RPMI7951 (cell line): ENCODE data around the gene HEXIM2. TPM values are rescaled to one million over a fixed set of nuclear protein-coding genes. Genes with fewer than 3 reads are reported as not detected.
A peak's percentile ranks its signal among the peaks of the same experiment; 100 is the strongest.
"Not testable (repeated sequence)": the region's sequence is repeated elsewhere in the genome, so short reads cannot be mapped to it uniquely, and the experiment has no call there.

Experiments
- DNase-seq: peaks from one replicate; pipeline ENCODE4 v3.0.0-alpha.2; 2012; ENCODE audit warnings: low read depth
- total RNA-seq: library from RNA; depleted of rRNA; stranded (reverse); fragments of >200 nt; shearing (Covaris generic); gene quantifications from 2 replicates; pipeline ENCODE4 v1.2.3, GENCODE V29; 2014

The HEXIM2 gene
- total RNA-seq, 1 experiment from 2014 or later, result 11.3 TPM

DNA sequence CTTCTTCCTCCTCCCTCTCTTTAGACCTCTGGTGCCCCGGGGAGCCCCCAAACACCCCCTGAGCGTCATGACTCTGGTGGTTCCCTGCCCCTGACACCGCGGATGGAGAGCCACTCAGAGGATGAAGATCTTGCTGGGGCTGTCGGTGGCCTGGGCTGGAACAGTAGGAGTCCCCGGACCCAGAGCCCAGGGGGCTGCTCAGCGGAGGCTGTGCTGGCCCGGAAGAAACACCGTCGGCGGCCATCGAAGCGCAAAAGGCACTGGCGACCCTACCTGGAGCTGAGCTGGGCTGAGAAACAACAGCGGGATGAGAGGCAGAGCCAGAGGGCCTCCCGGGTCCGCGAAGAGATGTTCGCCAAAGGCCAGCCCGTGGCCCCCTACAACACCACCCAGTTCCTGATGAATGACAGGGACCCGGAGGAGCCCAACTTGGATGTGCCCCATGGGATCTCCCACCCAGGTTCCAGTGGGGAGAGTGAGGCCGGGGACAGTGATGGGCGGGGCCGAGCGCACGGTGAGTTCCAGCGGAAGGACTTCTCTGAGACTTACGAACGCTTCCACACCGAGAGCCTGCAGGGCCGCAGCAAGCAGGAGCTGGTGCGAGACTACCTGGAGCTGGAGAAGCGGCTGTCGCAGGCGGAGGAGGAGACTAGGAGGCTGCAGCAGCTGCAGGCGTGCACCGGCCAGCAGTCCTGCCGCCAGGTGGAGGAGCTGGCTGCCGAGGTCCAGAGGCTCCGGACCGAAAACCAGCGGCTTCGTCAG, 7.5 kb downstream of the HEXIM2 start:
- no peak for DNase-seq

- no peak for DNase-seq
These were observed 8.7 kb downstream of the HEXIM2 start for GRCh38 chr17:45170280-45170930.

DNA sequence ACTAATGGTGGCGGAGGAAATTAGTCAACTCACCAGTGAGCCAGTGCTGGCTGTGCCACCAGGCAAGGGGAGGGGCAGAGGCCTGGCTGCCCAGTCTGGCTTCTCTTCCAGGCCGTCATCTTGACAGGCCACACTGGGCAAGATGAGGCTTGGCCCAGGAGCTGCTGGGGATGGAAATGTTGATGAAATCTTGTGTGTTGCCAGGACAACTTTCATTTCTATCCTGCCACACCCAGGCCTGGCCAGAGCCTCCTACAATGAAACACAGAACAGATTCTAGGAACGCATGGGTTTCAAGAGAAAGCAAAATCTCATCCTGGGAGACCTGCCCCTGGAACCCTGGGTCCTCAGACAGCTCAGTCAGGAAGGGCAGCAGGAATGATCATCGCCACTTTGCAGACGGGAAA, 9.3 kb downstream of the HEXIM2 start:
- DNase-seq, result peak; percentile 85

GRCh38 chr17:45171338-45172231, 9.9 kb downstream of the HEXIM2 start:
- DNase-seq, result peak; percentile 48

- DNase-seq, result no peak
These were observed 10.5 kb downstream of the HEXIM2 start for GRCh38 chr17:45172232-45172540.

GRCh38 chr17:45172541-45173286, 11.0 kb downstream of the HEXIM2 start:
- DNase-seq, result peak; percentile 85

- DNase-seq, result no peak
These were observed 14.1 kb downstream of the HEXIM2 start for GRCh38 chr17:45175759-45176115.

GRCh38 chr17:45177563-45177962, 15.9 kb downstream of the HEXIM2 start:
- DNase-seq, result no peak

DNA sequence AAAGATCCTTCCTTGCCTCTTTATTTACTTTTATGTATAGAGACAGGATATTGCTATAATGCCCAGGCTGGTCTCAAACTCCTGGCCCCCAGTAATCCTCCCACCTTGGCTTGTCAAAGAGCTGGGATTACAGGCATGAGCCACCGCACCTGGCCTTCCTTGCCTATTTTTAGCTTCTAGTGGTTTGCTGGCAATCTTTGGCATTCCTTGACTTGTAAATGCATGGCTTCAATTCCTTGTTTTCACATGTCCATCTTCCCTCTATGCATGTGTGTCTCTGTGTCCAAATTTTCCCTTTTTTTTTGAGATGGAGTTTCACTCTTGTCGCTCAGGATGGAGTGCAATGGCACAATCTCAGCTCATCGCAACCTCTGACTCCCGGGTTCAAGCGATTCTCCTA, 22.5 kb downstream of the HEXIM2 start:
- no peak for DNase-seq

DNA sequence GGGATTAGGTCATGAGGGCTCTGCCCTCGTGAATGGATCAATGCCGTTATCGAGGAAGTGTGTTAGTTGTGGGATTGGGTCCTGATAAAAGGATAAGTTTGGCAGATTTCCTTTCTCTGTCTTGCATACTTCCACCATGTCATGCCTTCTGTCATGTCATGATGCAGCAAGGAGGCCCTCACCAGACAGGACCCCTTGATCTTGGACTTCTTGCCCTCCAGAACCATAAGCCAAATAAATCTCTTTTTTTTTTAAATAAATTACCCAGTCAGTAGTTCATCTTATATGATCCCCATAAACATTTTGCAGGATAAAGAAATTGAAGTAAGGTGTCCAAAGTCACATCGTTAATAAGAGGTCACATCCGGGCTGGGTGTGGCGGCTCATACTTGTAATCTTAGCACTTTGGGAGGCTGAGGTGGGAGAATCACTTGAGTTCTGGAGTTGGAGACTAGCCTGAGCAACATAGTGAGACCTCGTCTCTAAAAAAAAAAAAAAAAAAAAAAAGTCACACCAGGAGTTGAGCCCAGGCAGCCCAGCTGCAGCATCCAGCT, 25.2 kb downstream of the HEXIM2 start:
- no peak for DNase-seq

GRCh38 chr17:45189009-45189408, 27.3 kb downstream of the HEXIM2 start:
- DNase-seq, result no peak

- DNase-seq, result no peak
These were observed 29.0 kb downstream of the HEXIM2 start for GRCh38 chr17:45190503-45191255.

DNA sequence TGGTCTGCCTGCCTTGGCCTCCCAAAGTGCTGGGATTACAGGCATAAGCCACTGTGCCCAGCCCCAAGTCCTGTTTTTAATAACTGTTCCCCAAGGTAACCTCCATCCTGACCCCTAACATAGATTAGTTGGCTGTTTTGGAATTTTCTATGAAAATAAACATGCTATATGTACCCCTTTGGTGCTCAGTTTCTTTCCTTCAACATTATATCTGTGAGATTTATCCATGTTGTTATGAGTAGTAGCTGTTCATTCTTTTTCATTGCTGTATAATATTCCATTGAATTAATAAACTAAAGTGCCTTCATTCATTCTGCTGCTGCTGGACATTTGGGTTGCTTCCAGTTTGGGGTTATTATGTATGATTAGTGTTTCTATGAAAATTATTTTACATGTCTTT, 33.7 kb downstream of the HEXIM2 start:
- no peak for DNase-seq

DNA sequence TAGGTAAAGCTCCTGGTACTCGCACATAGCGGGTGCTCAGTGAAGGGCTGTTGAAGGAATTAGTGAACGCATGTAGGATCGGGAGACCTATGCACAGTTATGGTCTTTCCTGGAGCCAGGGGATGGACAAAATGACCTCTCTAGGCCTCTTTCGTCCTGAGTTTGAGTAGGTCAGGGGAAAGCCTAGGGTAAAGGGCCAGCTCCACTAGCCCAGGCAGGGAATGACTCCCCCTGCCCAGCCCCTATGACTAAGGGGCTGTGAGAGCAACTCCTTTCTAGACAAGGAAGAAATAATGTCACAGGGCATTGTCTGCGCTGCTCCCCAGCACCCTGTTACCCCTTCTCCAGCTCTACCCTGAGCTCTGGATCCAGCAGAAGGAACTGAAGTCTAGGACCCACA, 35.4 kb downstream of the HEXIM2 start:
- no peak for DNase-seq

- peak; percentile 81 for DNase-seq
These were observed 36.1 kb downstream of the HEXIM2 start for GRCh38 chr17:45197555-45198334.

DNA sequence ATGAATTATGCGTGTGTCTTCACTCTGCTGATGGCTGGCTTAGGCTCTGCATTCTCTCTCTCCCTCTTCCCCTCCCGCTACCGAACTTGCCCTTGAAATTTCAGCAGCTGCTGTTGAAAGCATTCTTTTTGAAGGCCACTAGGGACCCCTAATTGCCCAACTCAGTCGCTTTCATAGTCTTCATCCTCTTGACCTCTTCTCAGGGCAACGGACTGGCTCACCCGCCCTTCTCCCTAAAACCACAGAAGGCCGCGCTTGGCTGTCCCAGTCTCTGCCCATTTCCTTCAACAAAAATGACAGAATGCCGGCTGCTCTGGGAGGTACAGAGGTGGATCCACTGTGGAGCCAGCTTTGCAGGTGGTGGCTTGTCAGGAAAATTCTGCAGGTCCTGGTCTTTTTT, 39.0 kb downstream of the HEXIM2 start:
- no peak for DNase-seq

DNA sequence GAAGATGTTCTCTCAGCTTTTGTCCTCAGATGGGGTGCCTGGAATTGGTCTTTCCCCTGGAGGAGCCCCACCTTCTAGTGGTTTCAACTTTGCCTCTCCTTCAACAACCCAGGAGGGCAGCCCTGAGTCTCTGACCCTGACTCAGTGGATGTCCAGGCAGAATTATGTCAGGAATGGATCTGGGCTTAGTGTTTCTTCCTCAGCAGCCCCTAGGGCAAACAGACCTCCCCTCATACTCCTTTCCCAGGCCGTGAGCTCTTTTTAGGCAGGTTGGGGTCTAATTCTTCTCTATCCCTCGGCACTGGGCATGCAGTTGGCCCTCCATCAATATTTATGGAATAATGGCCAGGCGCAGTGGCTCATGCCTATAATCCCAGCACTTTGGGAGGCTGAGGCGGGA, 39.8 kb downstream of the HEXIM2 start:
- no peak for DNase-seq

DNA sequence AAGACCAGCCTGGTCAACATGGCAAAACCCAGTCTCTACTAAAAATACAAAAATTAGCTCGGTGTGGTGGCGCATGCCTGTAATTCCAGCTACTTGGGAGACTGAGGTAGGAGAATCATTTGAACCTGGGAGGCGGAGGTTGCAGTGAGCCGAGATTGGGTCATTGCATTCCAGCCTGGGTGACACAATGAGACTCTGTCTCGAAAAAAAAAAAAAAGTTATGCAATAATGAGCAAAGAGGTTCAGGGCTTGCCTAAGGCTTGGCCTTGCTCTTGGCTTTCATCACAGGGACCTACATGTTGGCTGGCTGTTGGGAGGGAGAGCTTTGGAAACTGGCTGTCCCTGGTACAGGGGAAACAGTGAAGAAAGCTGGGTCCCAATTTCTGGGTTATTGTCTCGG, 40.2 kb downstream of the HEXIM2 start:
- not testable (repeated sequence) for DNase-seq

GRCh38 chr17:45218895-45219661, 57.4 kb downstream of the HEXIM2 start:
- DNase-seq, result peak; percentile 72
